Activated CD8-positive, alpha-beta T cell treated with anti-CD3 and anti-CD28 coated beads for 36 hours (primary cell): Measurements from ENCODE around the gene PCDH1. TPM values are rescaled to one million over a fixed set of nuclear protein-coding genes. Genes with fewer than 3 reads are reported as not detected.

ENCODE experiments used
- ATAC-seq: fragments of 200-7000 bp; cut with Tn5 transposase; one replicate; pipeline ENCODE4 v1.10.0; 2021; ENCODE audit warnings: mild to moderate bottlenecking, moderate library complexity
- CTCF ChIA-PET: fragments of 350-600 bp; sonication (Branson Sonifier 250); formaldehyde crosslinking; loops from one replicate; lab custom pipeline; 2021; ENCODE audit warnings: antibody characterized with exemption; lab: Charles Lee
- POLR2A ChIA-PET: fragments of 350-600 bp; sonication (Branson Sonifier 250); formaldehyde crosslinking; loops from one replicate; lab custom pipeline; 2021; ENCODE audit warnings: antibody characterized with exemption; lab: Charles Lee
- DNase-seq: peaks from one replicate; pipeline ENCODE4 v3.0.0-alpha.2; 2020
- H3K27ac Mint-ChIP-seq: one replicate; pipeline ENCODE4 v1.8.0; 2021; ENCODE audit warnings: mild to moderate bottlenecking, mixed read lengths
- H3K27me3 Mint-ChIP-seq: one replicate; pipeline ENCODE4 v1.8.0; 2021; ENCODE audit warnings: mixed read lengths
- H3K36me3 Mint-ChIP-seq: one replicate; pipeline ENCODE4 v1.8.0; 2021; ENCODE audit warnings: low read depth, mixed read lengths
- H3K4me1 Mint-ChIP-seq: one replicate; pipeline ENCODE4 v1.8.0; 2021; ENCODE audit warnings: low read depth, mixed read lengths
- H3K4me3 Mint-ChIP-seq: one replicate; pipeline ENCODE4 v1.8.0; 2021; ENCODE audit warnings: mild to moderate bottlenecking, moderate library complexity, mixed read lengths
- H3K9me3 Mint-ChIP-seq: one replicate; pipeline ENCODE4 v1.8.0; 2021; ENCODE audit warnings: mixed read lengths
- CTCF ChIP-seq: fragments of 200-600 bp; IDR thresholded peaks from one replicate; pipeline ENCODE4 v1.8.0; 2022; ENCODE audit warnings: antibody characterized with exemption, mild to moderate bottlenecking
- intact Hi-C: fragments of 100-400 bp; cut with micrococcal nuclease; formaldehyde crosslinking; loops from one replicate; pipeline ENCODE4 v1.10.0; 2022
- total RNA-seq, 2 experiments: library from RNA; stranded (reverse); gene quantifications; one replicate each; pipeline ENCODE4 v1.2.3, GENCODE V29; 2021

PCDH1 gene
- total RNA-seq, 2 experiments from 2014 or later, result 0.87 TPM; not detected in 1

- Mint-ChIP-seq H3K36me3 (no peaks in the 10 kb centered on the region), H3K9me3 (no peaks in the 10 kb centered on the region), H3K4me1 (peaks cover 15% of the 10 kb centered on the region), H3K27me3 (peaks cover 66% of the 10 kb centered on the region), H3K4me3 (no peak overlapping the region), H3K27ac (no peak overlapping the region)
- POLR2A ChIA-PET, result no interaction called here
- TF ChIP-seq CTCF, result no peak
- no peak for DNase-seq
- intact Hi-C loops, result no loop called here
- CTCF ChIA-PET, result interaction anchor here (0.6 to 10.5 kb wide), 3 partner anchors 85 to 210 kb away, joined by 3 to 205 read pairs (median 3); no protein-coding TSS in a partner anchor
- ATAC-seq, result no peak
Observed at GRCh38 chr5:141875022-141875740, 3.0 kb downstream of the PCDH1 start.

GRCh38 chr5:141874262-141874964 lies 3.8 kb downstream of the PCDH1 start:
- peaks cover 13% of the 10 kb centered on the region for H3K4me1 Mint-ChIP-seq
- CTCF ChIA-PET, result interaction anchor here (1.3 to 10.5 kb wide), 2 partner anchors 181 to 210 kb away, joined by 3 to 205 read pairs; no protein-coding TSS in a partner anchor
- H3K27ac Mint-ChIP-seq, result no peak overlapping the region
- ATAC-seq (no peak), DNase-seq (no peak)
- no peak overlapping the region for H3K4me3 Mint-ChIP-seq
- intact Hi-C loops, result no loop called here
- POLR2A ChIA-PET, result no interaction called here
- no peak for TF ChIP-seq CTCF
- H3K36me3 Mint-ChIP-seq, result no peaks in the 10 kb centered on the region
- H3K27me3 Mint-ChIP-seq, result peaks cover 59% of the 10 kb centered on the region
- H3K9me3 Mint-ChIP-seq, result no peaks in the 10 kb centered on the region

- peaks cover 54% of the 10 kb centered on the region for H3K27me3 Mint-ChIP-seq
- TF ChIP-seq CTCF, result no peak
- no peaks in the 10 kb centered on the region for H3K36me3 Mint-ChIP-seq
- ATAC-seq, result no peak
- no peak for DNase-seq
- intact Hi-C loops, result no loop called here
- no peaks in the 10 kb centered on the region for H3K9me3 Mint-ChIP-seq
- H3K4me1 Mint-ChIP-seq, result peaks cover 9% of the 10 kb centered on the region
- POLR2A ChIA-PET, result no interaction called here
- no peak overlapping the region for H3K4me3 Mint-ChIP-seq
- no peak overlapping the region for H3K27ac Mint-ChIP-seq
- CTCF ChIA-PET, result no interaction called here
Observed at GRCh38 chr5:141873933-141874261, 4.3 kb downstream of the PCDH1 start.

GRCh38 chr5:141872496-141873356 lies 5.5 kb downstream of the PCDH1 start:
- intact Hi-C loops, result no loop called here
- no peak for TF ChIP-seq CTCF
- no peak for DNase-seq
- H3K4me1 Mint-ChIP-seq, result peaks cover 6% of the 10 kb centered on the region
- no peaks in the 10 kb centered on the region for H3K9me3 Mint-ChIP-seq
- CTCF ChIA-PET, result no interaction called here
- peaks cover 54% of the 10 kb centered on the region for H3K27me3 Mint-ChIP-seq
- H3K27ac Mint-ChIP-seq, result no peak overlapping the region
- H3K4me3 Mint-ChIP-seq, result no peak overlapping the region
- POLR2A ChIA-PET, result no interaction called here
- no peaks in the 10 kb centered on the region for H3K36me3 Mint-ChIP-seq
- no peak for ATAC-seq
